ENCODE data around the gene SON. TPM values are rescaled to one million over a fixed set of nuclear protein-coding genes. Genes with fewer than 3 reads are reported as not detected.

The SON gene
- total and polyA plus RNA-seq, 2 of the 4 experiments (the other 2 are of a cell fraction), result 81.6 to 146 TPM

DNA sequence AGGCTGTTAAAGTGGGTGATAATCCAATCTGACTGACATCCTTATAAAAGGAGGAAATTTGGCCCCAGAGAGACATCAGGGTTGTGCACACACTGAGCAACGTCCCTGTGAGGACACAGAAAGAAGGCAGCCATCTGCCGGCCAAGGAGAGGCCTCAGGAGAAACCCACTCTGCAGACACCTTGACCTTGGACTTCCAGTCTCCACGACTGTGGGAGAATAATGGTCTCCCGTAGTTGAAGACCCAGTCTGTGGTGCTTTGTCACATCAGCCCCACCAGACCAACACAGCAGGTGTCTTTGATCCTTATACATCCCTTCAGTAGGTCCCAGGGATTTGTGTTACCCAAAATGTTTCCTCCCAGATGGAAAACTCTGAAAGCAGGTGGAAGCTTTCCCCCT lies 47.1 kb upstream of the SON start:
- no peaks in the 10 kb centered on the region for H4K20me1 ChIP-seq (ENCODE audit: insufficient read depth, low read length)
- H3K9me3 ChIP-seq (ENCODE audit: control insufficient read depth, insufficient read depth, low read length), result no peaks in the 10 kb centered on the region
- H2BK15ac ChIP-seq (ENCODE audit: low read depth, low read length), result no peak overlapping the region
- no peak overlapping the region for H2AK9ac ChIP-seq (replicated peaks; ENCODE audit: low read depth, low read length, poor library complexity)
- H3K4me2 ChIP-seq (ENCODE audit: low read depth, low read length), result no peak overlapping the region
- H3K23ac ChIP-seq (ENCODE audit: low read depth, low read length), result no peak overlapping the region
- WGBS, 2 experiments (ENCODE audit: extremely low coverage in 2 of 2, insufficient read length in 1 of 2), result 39% methylated on average over 3 of the region's 4 CpGs; no CpG with 5 or more reads in 1 of the 2 experiments
- H2AFZ ChIP-seq (replicated peaks; ENCODE audit: low read length, poor library complexity), result no peak overlapping the region
- H3K18ac ChIP-seq (ENCODE audit: low read depth, low read length), result no peak overlapping the region
- TF ChIP-seq, protein P1, sequence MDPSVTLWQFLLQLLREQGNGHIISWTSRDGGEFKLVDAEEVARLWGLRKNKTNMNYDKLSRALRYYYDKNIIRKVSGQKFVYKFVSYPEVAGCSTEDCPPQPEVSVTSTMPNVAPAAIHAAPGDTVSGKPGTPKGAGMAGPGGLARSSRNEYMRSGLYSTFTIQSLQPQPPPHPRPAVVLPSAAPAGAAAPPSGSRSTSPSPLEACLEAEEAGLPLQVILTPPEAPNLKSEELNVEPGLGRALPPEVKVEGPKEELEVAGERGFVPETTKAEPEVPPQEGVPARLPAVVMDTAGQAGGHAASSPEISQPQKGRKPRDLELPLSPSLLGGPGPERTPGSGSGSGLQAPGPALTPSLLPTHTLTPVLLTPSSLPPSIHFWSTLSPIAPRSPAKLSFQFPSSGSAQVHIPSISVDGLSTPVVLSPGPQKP (IDR thresholded peaks at IDR 0.05; ENCODE audit: borderline replicate concordance, low read depth, low read length), result no peak
- H2BK5ac ChIP-seq (ENCODE audit: low read depth, low read length, poor library complexity, severe bottlenecking), result no peak overlapping the region
- 0 out of 4 replicates have a peak, but pooled peaks cover 0 to 2% of the 10 kb centered on the region in 2 experiments for H3K79me1 ChIP-seq (ENCODE audit: low read depth in 1 of 2, low read length in 2 of 2)
- dilution Hi-C loops (cut with HindIII; ENCODE audit: low sequenced_read_pairs, unreplicated experiment) (no loop called here), intact Hi-C loops (cut with micrococcal nuclease) (no loop called here), in situ Hi-C loops (cut with MboI; ENCODE audit: low sequenced_read_pairs) (no loop called here)
- no peak for ATAC-seq (ENCODE audit: low read depth)
- H2BK20ac ChIP-seq (ENCODE audit: low read depth, low read length), result no peak overlapping the region
- H3K56ac ChIP-seq (ENCODE audit: extremely low read depth, insufficient read depth, low read length), result no peak overlapping the region
- H4K5ac ChIP-seq (ENCODE audit: low read depth, low read length), result no peak overlapping the region
- no peak overlapping the region for H3K14ac ChIP-seq (replicated peaks; ENCODE audit: low read depth, low read length)
- no peaks in the 10 kb centered on the region for H3K36me3 ChIP-seq (ENCODE audit: control insufficient read depth, insufficient read depth, low read length)
- H3K9me1 ChIP-seq (ENCODE audit: insufficient read depth, low read length), result 0 out of 2 replicates have a peak, but pooled peaks cover 4% of the 10 kb centered on the region
- POLR2A ChIA-PET (ENCODE audit: unreplicated experiment), result no interaction called here
- H3K27ac ChIP-seq (ENCODE audit: insufficient read depth, low read length), result no peak overlapping the region
- DNase-seq, result no peak
- peaks cover 8% of the 10 kb centered on the region; the same call in 1 of the 2 replicates for H3K27me3 ChIP-seq (ENCODE audit: control insufficient read depth, insufficient read depth, low read length)
- no peak overlapping the region for H2BK120ac ChIP-seq (ENCODE audit: low read depth, low read length)
- peaks cover 3% of the 10 kb centered on the region; the same call in 1 of the 2 replicates for H3K4me1 ChIP-seq (ENCODE audit: control insufficient read depth, insufficient read depth, low read length)
- no peak overlapping the region for H3K4me3 ChIP-seq (ENCODE audit: insufficient read depth, low read depth, low read length)
- BruUV-seq (replicated peaks), result no TSS peak
- H4K91ac ChIP-seq (ENCODE audit: insufficient read depth, low read depth, low read length), result no peak overlapping the region
- CTCF ChIA-PET, result no interaction called here
- no peak overlapping the region for H2AK5ac ChIP-seq (ENCODE audit: low read depth, low read length)
- no peak overlapping the region for H4K8ac ChIP-seq (ENCODE audit: low read depth in 2 of 2, low read length in 2 of 2)
- H3K9ac ChIP-seq (ENCODE audit: low read depth, low read length), result no peak overlapping the region
- no peak overlapping the region for H3K4ac ChIP-seq (ENCODE audit: low read depth, low read length)

Measured in IMR-90 (cell line).